GM12874 (cell line): ENCODE results near the gene C5orf58.
A peak's percentile ranks its signal among the peaks of the same experiment; 100 is the strongest.

ENCODE experiments used
- CTCF ChIP-seq: IDR thresholded peaks from 2 replicates; pipeline ENCODE4 v1.5.1; 2011; ENCODE audit warnings: low read depth, mild to moderate bottlenecking, control low read depth, low read length, moderate library complexity; ENCODE audit not compliant: insufficient read depth

Gene C5orf58

GRCh38 chr5:170232786-170233185 lies at the start of gene C5orf58:
TSS of gene C5orf58 (plus strand) at chr5:170232985. CDS start at chr5:170234977, 1,992 bp downstream.
- TF ChIP-seq CTCF, result no peak

- TF ChIP-seq CTCF, result peak; percentile 89
Measured at GRCh38 chr5:170183816-170184687, 48.7 kb upstream of the C5orf58 start.

- no peak for TF ChIP-seq CTCF
Measured at GRCh38 chr5:170184737-170185136, 48.0 kb upstream of the C5orf58 start.

- TF ChIP-seq CTCF, result no peak
Measured at GRCh38 chr5:170186156-170186555, 46.6 kb upstream of the C5orf58 start.

GRCh38 chr5:170186856-170187255 lies 45.9 kb upstream of the C5orf58 start:
- no peak for TF ChIP-seq CTCF

GRCh38 chr5:170190436-170191134 lies 42.2 kb upstream of the C5orf58 start:
- no peak for TF ChIP-seq CTCF

- no peak for TF ChIP-seq CTCF
Measured at GRCh38 chr5:170192829-170193228, 40.0 kb upstream of the C5orf58 start.
